Activated CD4-positive, CD25-positive, alpha-beta regulatory T cell (primary cell): ENCODE data around the gene SIRPB1.
"Not testable (repeated sequence)": the region's sequence is repeated elsewhere in the genome, so short reads cannot be mapped to it uniquely, and the experiment has no call there.

Source experiments
- DNase-seq, 4 experiments: peaks; one replicate each; lab custom pipeline; 2025; lab: John Stamatoyannopoulos, UW

Gene SIRPB1

DNA sequence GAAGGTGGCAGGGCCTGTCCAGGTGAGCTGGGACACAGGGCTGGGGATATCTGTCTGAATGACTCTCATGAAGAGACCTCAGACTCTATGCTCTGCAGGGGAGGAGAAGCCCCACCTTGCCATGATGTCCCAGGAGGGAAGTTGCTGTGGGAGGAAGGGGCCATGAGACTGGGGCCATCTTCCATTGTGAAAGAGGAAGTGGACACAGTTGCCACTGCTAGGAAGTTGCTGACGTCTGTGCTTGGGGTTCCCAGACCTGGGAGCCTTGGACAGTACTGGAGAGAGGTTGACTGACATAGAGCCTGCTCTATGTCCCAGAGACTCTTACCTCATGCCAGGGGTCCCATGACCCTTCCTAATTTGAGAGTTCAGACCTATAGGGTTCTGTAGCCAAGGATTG, 24.5 kb downstream of the SIRPB1 start:
- no peak for DNase-seq

DNA sequence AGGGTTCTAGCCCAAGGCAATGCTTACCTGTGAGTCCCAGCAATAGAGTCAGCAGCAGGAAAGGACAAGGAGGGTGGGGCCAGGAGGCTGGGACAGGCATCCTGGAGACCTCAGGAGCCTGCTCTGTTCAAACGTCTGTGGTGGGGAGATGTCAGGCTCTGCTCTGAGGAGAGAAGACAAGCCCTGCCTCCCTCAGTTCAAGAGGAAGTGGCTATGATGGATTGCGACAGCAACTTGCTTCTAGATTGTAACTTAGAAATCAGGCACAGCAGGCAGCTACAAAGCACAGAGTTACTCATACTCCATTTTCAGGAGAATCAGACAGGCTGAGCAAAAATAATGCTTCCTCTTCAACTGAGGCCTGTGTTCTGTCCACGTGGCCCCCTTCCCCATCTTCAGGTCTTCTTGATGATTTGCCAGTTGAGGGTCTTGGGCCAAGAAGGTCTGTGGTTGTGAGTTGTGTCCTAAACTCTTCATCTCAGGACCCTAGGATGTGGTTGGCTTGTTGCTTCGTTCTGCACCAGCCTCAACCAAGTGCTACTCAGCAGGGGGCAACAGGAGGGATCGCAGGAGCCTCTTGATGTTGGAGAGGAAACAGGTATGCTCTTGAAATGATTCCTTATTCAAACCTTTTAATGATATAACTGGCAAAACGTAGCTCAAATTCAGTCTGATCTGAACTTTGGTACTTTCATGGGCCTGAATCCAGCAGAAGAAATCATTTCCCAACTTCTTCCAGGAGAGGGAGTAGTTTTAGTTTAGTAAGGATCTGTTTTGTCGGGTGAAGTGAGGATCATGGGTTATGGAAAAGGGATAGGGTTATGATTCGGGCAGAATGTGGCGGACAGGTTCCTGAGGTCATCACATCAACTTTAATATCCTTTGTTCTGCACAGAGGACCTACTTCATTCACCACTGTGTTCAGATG, 31.0 kb downstream of the SIRPB1 start:
- DNase-seq: no peak

DNA sequence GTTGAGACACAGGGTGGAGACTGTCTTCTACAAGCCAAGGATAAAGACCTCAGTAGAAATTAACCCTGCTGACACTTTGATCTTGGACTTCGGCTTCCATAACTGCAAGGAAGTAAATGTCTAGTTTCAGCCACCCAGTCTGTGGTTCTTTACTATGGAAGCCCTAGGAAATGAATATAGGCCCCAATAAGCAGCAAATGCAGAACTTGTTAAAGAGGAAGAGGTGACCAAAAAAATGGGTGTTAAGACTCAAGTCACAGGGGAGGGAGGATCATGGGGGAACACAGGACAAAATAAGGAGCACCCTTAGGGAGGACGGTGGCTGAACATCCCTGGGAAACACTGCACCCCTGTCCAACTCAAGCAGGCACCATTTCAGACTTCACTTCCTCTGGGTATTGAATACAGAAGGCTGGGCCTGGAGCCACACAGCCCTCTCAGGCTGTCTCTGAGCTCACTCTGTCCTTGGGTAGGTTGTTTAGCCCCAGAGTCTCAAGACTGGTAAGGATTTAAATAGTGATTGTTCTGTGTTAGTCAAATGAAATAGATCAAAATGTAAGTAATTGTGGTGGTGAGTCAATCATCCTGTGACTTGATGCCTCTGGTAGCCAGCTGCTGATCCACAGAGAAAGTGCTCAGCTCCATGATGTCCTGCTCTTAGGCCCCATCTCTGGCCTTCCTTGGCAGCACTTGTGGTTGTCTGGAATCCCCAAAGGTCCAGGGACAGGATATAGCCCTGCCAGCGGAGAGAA, 31.9 kb downstream of the SIRPB1 start:
- DNase-seq: no peak

DNA sequence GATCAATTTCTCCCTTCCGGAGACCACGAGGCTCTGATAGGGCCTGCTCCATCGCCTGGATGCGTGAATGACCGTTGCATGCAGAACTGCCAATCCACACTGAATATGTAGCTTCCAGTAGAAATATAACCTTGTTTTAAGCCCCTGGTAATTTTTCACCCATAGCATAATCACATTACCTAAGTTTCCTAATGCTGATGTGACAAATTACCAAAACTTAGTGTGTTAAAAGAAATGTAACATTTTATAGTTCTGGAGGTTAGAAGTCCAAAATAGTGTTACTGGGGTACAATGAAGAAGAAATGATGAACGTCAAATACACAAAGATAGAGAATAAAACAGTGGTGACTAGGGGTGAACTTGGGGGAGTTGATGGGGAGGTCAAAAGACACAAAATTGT, 40.3 kb downstream of the SIRPB1 start:
- no peak for DNase-seq

DNA sequence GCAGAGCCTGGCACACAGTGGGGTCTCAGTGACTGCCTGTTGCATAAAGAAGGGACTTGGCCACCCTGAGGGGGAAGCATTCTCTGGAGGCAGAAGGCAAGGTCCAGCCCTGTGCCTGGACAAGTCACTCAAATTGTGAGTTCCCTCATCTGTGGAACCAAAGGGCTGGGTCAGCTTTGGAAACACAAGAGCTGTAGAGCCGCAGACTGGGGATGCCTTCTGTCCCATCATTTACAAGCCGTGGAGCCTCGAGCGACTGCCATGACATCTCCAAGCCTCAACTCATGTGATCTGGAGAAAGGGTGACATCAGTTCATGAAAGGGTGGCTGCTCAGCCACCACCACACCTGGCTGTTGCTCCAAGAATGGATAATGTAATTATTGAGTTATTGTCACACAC, 41.9 kb downstream of the SIRPB1 start:
- DNase-seq: no peak

DNA sequence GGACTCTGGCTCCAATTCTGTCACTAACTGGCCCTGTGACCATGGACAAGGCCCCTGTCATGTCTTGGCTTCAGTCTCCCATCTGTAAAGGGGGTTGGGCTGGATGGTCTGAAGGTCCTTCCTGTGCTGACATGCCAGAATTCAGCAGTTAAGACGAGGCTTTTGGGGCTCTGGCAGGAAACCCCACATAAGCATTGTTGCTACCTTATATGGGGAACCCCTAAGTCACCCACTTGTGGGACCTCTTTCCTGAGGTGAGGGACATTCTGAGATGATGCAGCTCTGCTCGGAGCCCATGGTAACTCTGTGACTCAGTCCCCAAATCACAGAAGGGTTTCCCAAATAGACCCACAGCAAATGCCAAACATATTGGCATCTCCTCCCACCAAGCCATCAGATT, 42.5 kb downstream of the SIRPB1 start:
- not testable (repeated sequence) for DNase-seq

DNA sequence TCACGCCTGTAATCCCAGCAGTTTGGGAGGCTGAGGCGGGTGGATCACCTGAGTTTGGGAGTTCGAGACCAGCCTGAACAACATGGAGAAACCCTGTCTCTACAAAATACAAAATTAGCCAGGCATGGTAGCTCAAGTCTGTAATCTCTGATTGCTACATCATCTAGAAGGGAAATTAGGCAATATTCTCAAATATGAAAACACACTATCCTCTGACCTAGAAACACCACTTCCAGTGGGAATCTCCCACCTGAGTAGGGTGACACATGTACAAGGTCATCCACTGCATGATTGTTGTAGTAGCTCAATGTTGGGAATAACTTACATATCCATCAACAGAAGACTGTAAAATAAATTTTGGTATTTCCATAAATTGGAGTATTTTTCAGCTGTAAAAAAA, 43.2 kb downstream of the SIRPB1 start:
- no peak for DNase-seq

DNA sequence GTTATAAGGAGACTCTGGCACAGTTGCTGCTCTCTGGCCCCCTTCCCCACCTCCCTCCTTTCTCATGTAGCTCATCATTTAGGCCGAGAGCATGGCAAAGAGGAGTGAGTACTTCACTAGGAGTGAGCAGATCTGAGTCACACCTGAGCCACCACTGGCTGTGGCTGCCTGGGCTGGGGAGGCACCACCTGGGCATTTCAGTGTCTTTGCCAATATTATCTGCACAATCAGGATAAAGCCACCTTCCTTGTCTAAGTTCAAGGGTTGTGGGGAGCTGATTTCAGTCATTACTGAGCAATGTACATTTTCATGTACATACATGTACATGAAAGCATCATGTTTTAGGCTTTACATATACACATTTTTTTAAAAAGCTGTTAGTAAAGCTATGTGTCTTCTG, 43.8 kb downstream of the SIRPB1 start:
- DNase-seq: not testable (repeated sequence)

DNA sequence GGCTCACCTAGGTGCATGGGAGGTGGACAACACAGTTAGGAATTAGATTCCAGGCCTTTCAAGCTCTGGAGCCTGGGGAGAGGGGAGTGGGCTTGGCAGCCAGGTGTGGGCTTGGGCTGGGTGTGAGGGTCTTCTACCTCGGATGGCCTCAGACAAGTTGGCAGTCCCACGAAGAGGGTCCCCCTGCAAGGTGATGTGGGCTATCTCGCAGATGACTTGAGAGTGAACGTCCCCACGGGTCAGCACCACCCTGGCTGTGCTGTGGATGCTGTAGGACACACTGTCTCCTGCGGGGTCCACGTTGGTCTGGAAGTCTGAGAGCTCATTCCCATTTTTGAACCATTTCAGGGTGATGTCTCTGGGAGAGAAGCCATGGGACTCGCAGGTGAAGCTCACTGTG, 48.2 kb downstream of the SIRPB1 start:
- not testable (repeated sequence) for DNase-seq
